ENCODE measurements around the gene MIOX.

MIOX gene

DNA sequence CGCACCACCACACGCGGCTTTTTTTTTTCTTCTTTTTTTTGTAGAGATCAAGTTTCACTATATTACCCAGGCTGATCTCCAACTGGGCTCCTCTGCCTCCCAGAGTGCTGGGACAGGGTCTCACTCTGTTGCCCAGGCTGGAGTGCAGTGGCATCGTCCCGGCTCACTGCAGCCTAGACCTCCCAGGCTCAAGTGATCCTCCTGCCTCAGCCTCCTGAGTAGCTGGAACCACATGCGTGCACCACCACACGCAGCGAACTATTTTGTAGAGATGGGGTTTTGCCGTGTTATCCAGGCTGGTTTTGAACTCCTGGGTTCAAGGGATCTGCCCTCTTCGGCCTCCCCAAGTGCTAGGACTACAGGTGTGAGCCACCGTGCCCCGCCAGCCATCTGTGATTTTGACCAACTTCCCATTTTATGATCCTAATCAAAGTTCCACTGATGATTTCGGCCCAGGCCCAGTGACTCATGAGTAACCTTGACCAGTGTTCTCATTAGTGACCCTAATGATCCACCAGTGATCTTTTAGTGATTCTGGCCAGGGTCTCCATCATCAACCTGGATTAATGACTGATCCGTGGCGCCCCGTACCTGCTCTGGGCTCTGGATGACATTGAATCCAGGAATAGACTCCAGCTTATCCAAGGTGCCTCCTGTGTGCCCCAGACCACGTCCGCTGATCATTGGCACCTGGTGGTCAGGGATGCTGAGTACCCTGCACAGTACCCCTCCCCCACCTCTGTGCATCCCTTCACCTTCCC lies 41.4 kb downstream of the MIOX start:
- H3K27ac ChIP-seq: peak overlapping the region; percentile 98
- no peaks in the 10 kb centered on the region for H3K27me3 ChIP-seq
- TF ChIP-seq, protein P1, sequence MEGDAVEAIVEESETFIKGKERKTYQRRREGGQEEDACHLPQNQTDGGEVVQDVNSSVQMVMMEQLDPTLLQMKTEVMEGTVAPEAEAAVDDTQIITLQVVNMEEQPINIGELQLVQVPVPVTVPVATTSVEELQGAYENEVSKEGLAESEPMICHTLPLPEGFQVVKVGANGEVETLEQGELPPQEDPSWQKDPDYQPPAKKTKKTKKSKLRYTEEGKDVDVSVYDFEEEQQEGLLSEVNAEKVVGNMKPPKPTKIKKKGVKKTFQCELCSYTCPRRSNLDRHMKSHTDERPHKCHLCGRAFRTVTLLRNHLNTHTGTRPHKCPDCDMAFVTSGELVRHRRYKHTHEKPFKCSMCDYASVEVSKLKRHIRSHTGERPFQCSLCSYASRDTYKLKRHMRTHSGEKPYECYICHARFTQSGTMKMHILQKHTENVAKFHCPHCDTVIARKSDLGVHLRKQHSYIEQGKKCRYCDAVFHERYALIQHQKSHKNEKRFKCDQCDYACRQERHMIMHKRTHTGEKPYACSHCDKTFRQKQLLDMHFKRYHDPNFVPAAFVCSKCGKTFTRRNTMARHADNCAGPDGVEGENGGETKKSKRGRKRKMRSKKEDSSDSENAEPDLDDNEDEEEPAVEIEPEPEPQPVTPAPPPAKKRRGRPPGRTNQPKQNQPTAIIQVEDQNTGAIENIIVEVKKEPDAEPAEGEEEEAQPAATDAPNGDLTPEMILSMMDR (IDR thresholded peaks at IDR 0.05): no peak
- peaks cover 54 to 61% of the 10 kb centered on the region in 2 experiments for H3K4me1 ChIP-seq (ENCODE audit: control insufficient read depth in 1 of 2, insufficient read depth in 1 of 2, low read depth in 1 of 2, low read length in 1 of 2)
- no peaks in the 10 kb centered on the region for H3K9me3 ChIP-seq
- H3K36me3 ChIP-seq: peaks cover 27% of the 10 kb centered on the region
- peak overlapping the region; percentile 81 to 98 for H3K4me3 ChIP-seq (ENCODE audit: low read depth in 1 of 2, low read length in 1 of 2)

DNA sequence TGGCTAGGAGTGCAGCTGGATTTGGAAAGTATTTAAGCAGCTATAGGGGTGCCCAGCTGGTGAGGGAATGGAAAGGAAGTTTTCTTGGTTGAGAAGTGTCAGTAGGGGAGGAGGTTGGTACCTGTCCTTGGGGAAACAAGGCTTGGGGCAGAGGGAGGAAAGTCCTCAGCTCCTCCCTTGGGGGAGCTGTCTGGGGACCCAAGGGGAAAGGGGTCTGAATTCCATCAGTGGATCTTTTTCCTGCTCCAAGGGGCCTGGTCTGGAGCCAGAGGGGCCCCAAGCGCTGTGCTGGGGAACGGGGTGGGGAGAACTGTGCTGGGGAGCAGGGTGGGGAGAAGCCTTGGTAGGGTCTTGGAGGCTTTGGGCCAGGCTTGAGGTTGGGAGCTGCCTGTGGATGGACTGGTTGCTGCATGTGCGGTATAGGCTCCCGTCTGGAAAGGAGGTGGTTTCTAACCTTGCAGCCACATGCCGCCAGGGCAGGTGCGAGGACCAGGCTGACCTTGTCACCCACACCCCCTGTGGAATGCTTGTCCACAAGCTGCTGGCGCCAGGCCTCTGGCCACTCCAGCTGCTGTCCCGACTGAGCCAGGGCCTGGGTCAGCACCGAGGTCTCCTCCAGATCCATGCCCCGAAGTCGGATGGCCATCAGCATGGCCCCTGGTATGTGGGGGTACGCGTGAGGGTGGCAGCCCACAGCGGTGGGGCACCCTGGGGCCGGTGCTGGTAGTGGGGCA lies 42.2 kb downstream of the MIOX start:
- Histone ChIP-seq H3K4me1 (ENCODE audit: control insufficient read depth in 1 of 2, insufficient read depth in 1 of 2, low read depth in 1 of 2, low read length in 1 of 2) (peaks cover 61 to 69% of the 10 kb centered on the region in 2 experiments), H3K36me3 (peaks cover 20% of the 10 kb centered on the region), H3K9me3 (no peaks in the 10 kb centered on the region), H3K4me3 (ENCODE audit: low read depth in 1 of 2, low read length in 1 of 2) (peak overlapping the region; percentile 81 to 98), H3K27me3 (no peaks in the 10 kb centered on the region), H3K27ac (peak overlapping the region; percentile 98)
- TF ChIP-seq, protein P1 (IDR thresholded peaks at IDR 0.05): no peak

DNA sequence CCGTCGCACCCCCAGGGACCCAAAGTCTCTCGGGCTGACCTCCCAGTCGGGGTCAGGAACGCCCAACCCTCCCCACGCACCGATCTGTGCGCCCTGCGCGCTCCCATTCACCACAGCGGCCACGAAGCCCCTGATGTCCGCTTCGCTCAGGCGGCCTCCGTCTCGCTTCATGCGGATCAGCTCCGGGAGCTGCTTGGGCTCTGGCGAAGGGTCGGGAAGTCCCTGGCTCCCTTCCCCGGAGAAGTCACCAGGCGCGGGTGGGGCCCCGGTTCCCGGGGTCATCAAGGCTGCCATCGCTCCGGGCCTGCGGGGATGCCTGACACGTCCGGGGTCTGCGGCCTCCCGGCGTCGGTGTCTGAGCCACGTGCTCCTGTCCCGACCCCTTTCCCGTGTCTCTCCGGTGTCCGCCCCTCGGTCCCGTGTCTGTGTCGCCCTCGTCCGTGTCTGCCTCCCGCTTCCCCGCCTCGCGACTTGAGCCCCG lies 42.8 kb downstream of the MIOX start:
- Histone ChIP-seq H3K4me3 (ENCODE audit: low read depth in 1 of 2, low read length in 1 of 2) (peak overlapping the region; percentile 81 to 98), H3K27me3 (no peaks in the 10 kb centered on the region), H3K36me3 (peaks cover 17% of the 10 kb centered on the region), H3K9me3 (no peaks in the 10 kb centered on the region), H3K27ac (peak overlapping the region; percentile 98), H3K4me1 (ENCODE audit: control insufficient read depth in 1 of 2, insufficient read depth in 1 of 2, low read depth in 1 of 2, low read length in 1 of 2) (peaks cover 62 to 70% of the 10 kb centered on the region in 2 experiments)
- TF ChIP-seq, protein P1 (IDR thresholded peaks at IDR 0.05): no peak

DNA sequence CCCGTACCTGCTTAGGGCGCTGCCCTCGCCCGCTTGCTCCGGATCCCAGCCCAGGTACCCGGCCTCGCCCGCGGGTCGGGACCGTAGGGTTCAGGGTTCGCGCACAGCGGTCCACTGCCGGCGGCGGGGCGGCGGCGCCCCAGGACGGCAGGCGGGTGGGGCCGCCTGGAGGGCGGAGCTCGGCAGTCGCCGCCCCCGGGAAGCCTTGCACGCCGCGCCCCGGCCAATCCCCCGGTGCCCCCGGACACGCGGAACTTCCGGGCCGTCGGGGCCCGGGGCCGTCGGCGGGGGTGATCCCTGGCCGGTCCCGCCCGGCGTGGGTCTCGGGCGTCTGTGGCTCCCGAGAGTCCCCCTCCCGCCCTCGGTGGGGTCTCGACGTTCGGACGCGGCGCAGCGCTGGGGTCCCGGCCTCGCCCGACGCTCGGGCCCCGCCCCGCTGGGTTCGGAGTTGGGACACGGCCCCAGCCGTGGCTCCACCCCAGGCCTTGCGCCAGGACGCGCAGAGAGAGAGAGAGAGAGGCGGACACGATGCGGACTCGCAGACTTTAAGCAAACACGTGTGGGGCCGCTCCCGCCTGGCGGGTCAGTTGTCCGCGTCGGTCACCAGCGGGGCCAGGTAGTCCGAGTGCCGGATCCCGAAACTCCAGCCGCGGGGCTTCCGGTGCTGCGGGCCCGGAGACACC lies 43.4 kb downstream of the MIOX start, which contains the start of gene TYMP:
TSS of gene TYMP (minus strand) at position 116 of the 683 bp plus-strand sequence. CDS start 303 bp downstream, outside the sequence.
- TF ChIP-seq, protein P1 (IDR thresholded peaks at IDR 0.05): peak; percentile 59

DNA sequence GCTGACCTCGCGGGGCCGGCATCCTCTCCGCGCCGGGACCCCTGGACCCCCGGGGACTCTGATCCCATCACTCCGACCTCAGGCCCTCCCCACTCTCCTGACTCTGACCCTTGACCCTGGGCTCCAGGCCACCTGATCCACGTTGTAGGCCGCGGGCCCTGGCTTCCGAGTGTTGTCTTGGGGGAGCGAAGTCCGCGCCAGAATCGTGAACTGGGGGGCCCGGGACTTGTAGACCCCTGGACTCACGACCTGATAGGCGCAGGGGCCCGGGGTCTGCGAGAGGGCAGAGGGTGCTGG lies 43.9 kb downstream of the MIOX start:
- Histone ChIP-seq H3K9me3 (no peaks in the 10 kb centered on the region), H3K36me3 (peaks cover 17% of the 10 kb centered on the region), H3K4me1 (ENCODE audit: control insufficient read depth in 1 of 2, insufficient read depth in 1 of 2, low read depth in 1 of 2, low read length in 1 of 2) (peaks cover 63 to 68% of the 10 kb centered on the region in 2 experiments), H3K27me3 (no peaks in the 10 kb centered on the region), H3K4me3 (ENCODE audit: low read depth in 1 of 2, low read length in 1 of 2) (peak overlapping the region; percentile 81 to 98), H3K27ac (peak overlapping the region; percentile 98)
- TF ChIP-seq, protein P1 (IDR thresholded peaks at IDR 0.05): no peak

More for the DNA sequence above, 43.4 kb downstream of the MIOX start, which contains the start of gene TYMP:
- Histone ChIP-seq H3K27me3 (no peaks in the 10 kb centered on the region), H3K36me3 (peaks cover 17% of the 10 kb centered on the region), H3K4me1 (ENCODE audit: control insufficient read depth in 1 of 2, insufficient read depth in 1 of 2, low read depth in 1 of 2, low read length in 1 of 2) (peaks cover 62 to 69% of the 10 kb centered on the region in 2 experiments), H3K9me3 (no peaks in the 10 kb centered on the region), H3K27ac (peak within 1 kb of the TSS; percentile 98), H3K4me3 (ENCODE audit: low read depth in 1 of 2, low read length in 1 of 2) (peak within 1 kb of the TSS; percentile 81 to 98)

Data from neutrophil (primary cell).